ENCODE measurements around the gene BHLHA15.

BHLHA15 gene

DNA sequence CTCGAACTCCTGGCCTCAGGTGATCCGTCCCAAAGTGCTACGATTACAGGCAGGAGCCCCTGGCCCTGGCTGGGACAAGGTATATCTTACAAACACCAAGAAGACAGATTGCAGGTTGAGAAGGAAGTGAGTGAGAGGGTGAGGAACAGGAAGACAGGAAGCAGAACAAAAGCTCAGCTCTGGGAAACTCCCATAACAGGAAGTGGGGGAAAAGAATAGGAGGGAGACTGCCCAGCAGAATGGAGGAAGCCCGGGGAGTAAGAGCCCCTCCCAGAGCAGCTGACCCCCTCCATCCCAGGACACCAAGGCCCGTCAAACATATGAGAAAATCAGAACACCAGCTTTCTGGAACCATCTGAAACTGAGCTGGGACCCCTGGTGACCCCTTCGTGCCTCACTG is 37.9 kb downstream of the BHLHA15 start:
- Histone ChIP-seq H3K4me1 (ENCODE audit: control insufficient read depth, insufficient read depth, low read length) (peaks cover 5% of the 10 kb centered on the region), H3K9me3 (ENCODE audit: control insufficient read depth, low read length) (no peaks in the 10 kb centered on the region), H3K27ac (ENCODE audit: insufficient read depth, low read depth, low read length, poor library complexity, severe bottlenecking) (no peak overlapping the region), H3K36me3 (ENCODE audit: control insufficient read depth, insufficient read depth, low read length) (no peaks in the 10 kb centered on the region), H3K27me3 (ENCODE audit: control insufficient read depth, insufficient read depth, low read length, poor library complexity, severe bottlenecking) (no peaks in the 10 kb centered on the region), H3K4me3 (ENCODE audit: insufficient read depth, low read depth, low read length) (no peak overlapping the region)
- 84 to 89% methylated on average over 6 of the region's 6 CpGs for WGBS, 2 experiments

GRCh38 chr7:98250789-98251188 is 39.5 kb downstream of the BHLHA15 start:
- H3K4me1 ChIP-seq (ENCODE audit: control insufficient read depth, insufficient read depth, low read length): peaks cover 5% of the 10 kb centered on the region
- no peaks in the 10 kb centered on the region for H3K27me3 ChIP-seq (ENCODE audit: control insufficient read depth, insufficient read depth, low read length, poor library complexity, severe bottlenecking)
- WGBS, 2 experiments: 69 to 76% methylated on average over 3 of the region's 3 CpGs
- H3K27ac ChIP-seq (ENCODE audit: insufficient read depth, low read depth, low read length, poor library complexity, severe bottlenecking): no peak overlapping the region
- H3K36me3 ChIP-seq (ENCODE audit: control insufficient read depth, insufficient read depth, low read length): no peaks in the 10 kb centered on the region
- H3K9me3 ChIP-seq (ENCODE audit: control insufficient read depth, low read length): no peaks in the 10 kb centered on the region
- peak overlapping the region; percentile 98 for H3K4me3 ChIP-seq (ENCODE audit: insufficient read depth, low read depth, low read length)

- no peaks in the 10 kb centered on the region for H3K27me3 ChIP-seq (ENCODE audit: control insufficient read depth, insufficient read depth, low read length, poor library complexity, severe bottlenecking)
- H3K4me3 ChIP-seq (ENCODE audit: insufficient read depth, low read depth, low read length): peak overlapping the region; percentile 98
- WGBS, 2 experiments: 19 to 20% methylated on average over 9 of the region's 9 CpGs
- no peaks in the 10 kb centered on the region for H3K9me3 ChIP-seq (ENCODE audit: control insufficient read depth, low read length)
- H3K36me3 ChIP-seq (ENCODE audit: control insufficient read depth, insufficient read depth, low read length): no peaks in the 10 kb centered on the region
- no peak overlapping the region for H3K27ac ChIP-seq (ENCODE audit: insufficient read depth, low read depth, low read length, poor library complexity, severe bottlenecking)
- peaks cover 5% of the 10 kb centered on the region for H3K4me1 ChIP-seq (ENCODE audit: control insufficient read depth, insufficient read depth, low read length)
These were observed 40.0 kb downstream of the BHLHA15 start for GRCh38 chr7:98251231-98251600.

DNA sequence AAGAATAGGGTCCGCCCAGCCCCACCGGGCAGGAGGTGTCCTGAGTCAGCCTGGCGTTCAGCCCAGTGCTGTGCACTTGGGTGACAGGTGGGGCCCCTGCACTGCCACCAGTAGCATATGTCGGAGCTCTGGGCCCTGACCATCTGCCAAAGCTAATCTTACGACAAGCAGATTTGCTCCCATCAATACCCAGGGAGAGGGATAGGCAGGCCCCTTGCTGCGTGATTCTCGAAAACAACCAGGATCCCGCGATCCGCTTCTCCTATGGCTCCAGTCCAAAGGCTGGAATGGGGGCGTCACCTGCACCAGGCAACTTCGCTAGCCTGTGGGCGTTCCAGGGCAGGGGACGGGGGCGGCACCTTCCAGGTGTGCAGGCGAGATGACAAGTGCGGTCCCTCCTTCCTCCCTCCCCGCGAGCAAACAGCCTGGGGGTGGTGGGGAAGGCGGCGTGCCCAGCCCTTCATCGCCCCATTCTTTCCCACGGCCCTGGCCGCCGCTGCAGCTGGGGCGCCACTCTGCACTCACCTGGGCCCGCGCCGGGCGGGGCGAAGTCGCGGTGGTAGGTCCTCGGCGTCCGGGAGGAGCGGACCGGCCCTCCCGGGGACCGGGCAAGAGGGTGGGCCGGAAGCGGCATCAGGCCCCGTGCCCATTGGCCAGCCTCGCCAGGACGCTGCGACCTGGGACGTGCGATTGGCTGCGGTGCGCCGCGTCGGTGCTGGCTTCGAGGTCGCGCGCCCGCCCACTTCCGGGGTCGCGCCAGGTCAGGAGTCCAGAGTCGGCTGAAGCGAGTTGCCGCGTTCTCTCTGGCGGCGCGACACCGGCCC is 40.6 kb downstream of the BHLHA15 start, which contains the start of gene TECPR1:
TSS of gene TECPR1 (minus strand) at position 632 of the 824 bp plus-strand sequence. CDS start 6,086 bp downstream, outside the sequence.
- 1% methylated on average over 69 of the region's 69 CpGs for WGBS, 2 experiments
- no peaks in the 10 kb centered on the region for H3K27me3 ChIP-seq (ENCODE audit: control insufficient read depth, insufficient read depth, low read length, poor library complexity, severe bottlenecking)
- no peaks in the 10 kb centered on the region for H3K36me3 ChIP-seq (ENCODE audit: control insufficient read depth, insufficient read depth, low read length)
- no peak within 1 kb of the TSS for H3K27ac ChIP-seq (ENCODE audit: insufficient read depth, low read depth, low read length, poor library complexity, severe bottlenecking)
- H3K9me3 ChIP-seq (ENCODE audit: control insufficient read depth, low read length): no peaks in the 10 kb centered on the region
- H3K4me1 ChIP-seq (ENCODE audit: control insufficient read depth, insufficient read depth, low read length): peaks cover 5% of the 10 kb centered on the region
- H3K4me3 ChIP-seq (ENCODE audit: insufficient read depth, low read depth, low read length): peak within 1 kb of the TSS; percentile 98

GRCh38 chr7:98252425-98253054 is 41.3 kb downstream of the BHLHA15 start:
- Histone ChIP-seq H3K4me3 (ENCODE audit: insufficient read depth, low read depth, low read length) (peak overlapping the region; percentile 98), H3K27me3 (ENCODE audit: control insufficient read depth, insufficient read depth, low read length, poor library complexity, severe bottlenecking) (no peaks in the 10 kb centered on the region), H3K9me3 (ENCODE audit: control insufficient read depth, low read length) (no peaks in the 10 kb centered on the region), H3K36me3 (ENCODE audit: control insufficient read depth, insufficient read depth, low read length) (no peaks in the 10 kb centered on the region), H3K27ac (ENCODE audit: insufficient read depth, low read depth, low read length, poor library complexity, severe bottlenecking) (no peak overlapping the region), H3K4me1 (ENCODE audit: control insufficient read depth, insufficient read depth, low read length) (peaks cover 5% of the 10 kb centered on the region)
- WGBS, 2 experiments: 22 to 23% methylated on average over 31 to 32 of the region's 32 CpGs

- Histone ChIP-seq H3K27ac (ENCODE audit: insufficient read depth, low read depth, low read length, poor library complexity, severe bottlenecking) (no peak overlapping the region), H3K27me3 (ENCODE audit: control insufficient read depth, insufficient read depth, low read length, poor library complexity, severe bottlenecking) (no peaks in the 10 kb centered on the region), H3K9me3 (ENCODE audit: control insufficient read depth, low read length) (no peaks in the 10 kb centered on the region), H3K4me1 (ENCODE audit: control insufficient read depth, insufficient read depth, low read length) (peaks cover 5% of the 10 kb centered on the region), H3K4me3 (ENCODE audit: insufficient read depth, low read depth, low read length) (no peak overlapping the region), H3K36me3 (ENCODE audit: control insufficient read depth, insufficient read depth, low read length) (no peaks in the 10 kb centered on the region)
- 94 to 96% methylated on average over 4 of the region's 4 CpGs for WGBS, 2 experiments
These were observed 43.3 kb downstream of the BHLHA15 start for GRCh38 chr7:98254516-98254915.

DNA sequence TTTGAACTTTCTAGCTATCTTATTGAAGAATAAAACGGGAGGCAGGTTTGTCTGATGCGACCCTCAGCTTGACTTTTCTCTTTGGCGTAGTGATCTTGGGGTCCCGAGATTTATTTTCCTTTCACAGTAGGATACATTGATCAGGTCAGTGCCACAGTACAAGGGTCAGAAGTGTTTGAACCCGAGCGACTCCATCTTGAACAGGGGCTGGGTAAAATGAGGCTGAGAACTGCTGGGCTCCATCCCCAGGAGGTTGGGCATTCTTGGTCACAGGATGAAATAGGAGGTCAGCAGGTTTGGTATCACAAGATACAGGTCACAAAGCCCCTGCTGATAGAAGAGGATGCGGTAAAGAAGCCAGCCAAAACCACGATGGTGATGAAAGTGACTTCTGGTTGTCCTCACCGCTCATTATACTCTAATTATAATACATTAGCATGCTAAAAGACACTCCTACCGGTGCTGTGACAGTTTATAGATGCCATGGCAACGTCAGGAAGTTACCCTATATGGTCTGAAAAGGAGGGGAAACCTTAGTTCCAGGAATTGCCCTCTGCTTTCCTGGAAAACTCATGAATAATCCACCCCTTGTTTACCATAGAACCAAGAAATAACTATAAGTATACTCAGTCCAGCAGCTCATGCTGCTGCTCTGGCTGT is 43.8 kb downstream of the BHLHA15 start:
- 89 to 91% methylated on average over 11 of the region's 11 CpGs for WGBS, 2 experiments
- Histone ChIP-seq H3K4me1 (ENCODE audit: control insufficient read depth, insufficient read depth, low read length) (peaks cover 5% of the 10 kb centered on the region), H3K4me3 (ENCODE audit: insufficient read depth, low read depth, low read length) (no peak overlapping the region), H3K36me3 (ENCODE audit: control insufficient read depth, insufficient read depth, low read length) (no peaks in the 10 kb centered on the region), H3K9me3 (ENCODE audit: control insufficient read depth, low read length) (no peaks in the 10 kb centered on the region), H3K27me3 (ENCODE audit: control insufficient read depth, insufficient read depth, low read length, poor library complexity, severe bottlenecking) (no peaks in the 10 kb centered on the region), H3K27ac (ENCODE audit: insufficient read depth, low read depth, low read length, poor library complexity, severe bottlenecking) (no peak overlapping the region)

DNA sequence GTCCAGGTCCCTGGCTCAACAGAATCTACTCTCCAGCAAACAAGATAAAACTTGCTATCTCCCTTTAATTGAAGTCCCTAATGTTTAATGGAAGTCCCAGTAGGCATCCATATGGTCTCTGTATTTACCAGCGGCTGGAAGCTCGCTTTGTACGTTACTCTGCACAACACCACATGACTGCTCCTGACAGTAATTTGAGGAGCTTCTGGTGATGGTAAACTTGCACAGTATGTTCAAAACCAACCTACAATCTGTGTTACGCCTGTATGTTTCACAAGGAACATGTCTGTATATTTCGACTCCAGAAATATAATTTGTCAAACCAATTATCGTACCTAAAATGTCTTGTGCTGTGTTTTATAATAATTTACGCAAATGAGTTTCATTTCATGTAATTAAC is 45.2 kb downstream of the BHLHA15 start:
- Histone ChIP-seq H3K27ac (ENCODE audit: insufficient read depth, low read depth, low read length, poor library complexity, severe bottlenecking) (no peak overlapping the region), H3K9me3 (ENCODE audit: control insufficient read depth, low read length) (no peaks in the 10 kb centered on the region), H3K4me1 (ENCODE audit: control insufficient read depth, insufficient read depth, low read length) (peaks cover 5% of the 10 kb centered on the region), H3K27me3 (ENCODE audit: control insufficient read depth, insufficient read depth, low read length, poor library complexity, severe bottlenecking) (no peaks in the 10 kb centered on the region), H3K36me3 (ENCODE audit: control insufficient read depth, insufficient read depth, low read length) (no peaks in the 10 kb centered on the region), H3K4me3 (ENCODE audit: insufficient read depth, low read depth, low read length) (no peak overlapping the region)
- WGBS, 2 experiments: 94% methylated on average over 5 to 7 of the region's 7 CpGs

- H3K27me3 ChIP-seq (ENCODE audit: control insufficient read depth, insufficient read depth, low read length, poor library complexity, severe bottlenecking): no peaks in the 10 kb centered on the region
- no peaks in the 10 kb centered on the region for H3K36me3 ChIP-seq (ENCODE audit: control insufficient read depth, insufficient read depth, low read length)
- H3K27ac ChIP-seq (ENCODE audit: insufficient read depth, low read depth, low read length, poor library complexity, severe bottlenecking): no peak overlapping the region
- H3K9me3 ChIP-seq (ENCODE audit: control insufficient read depth, low read length): no peaks in the 10 kb centered on the region
- H3K4me3 ChIP-seq (ENCODE audit: insufficient read depth, low read depth, low read length): no peak overlapping the region
- 87 to 88% methylated on average over 6 of the region's 6 CpGs for WGBS, 2 experiments
- H3K4me1 ChIP-seq (ENCODE audit: control insufficient read depth, insufficient read depth, low read length): peaks cover 3% of the 10 kb centered on the region
These were observed 46.5 kb downstream of the BHLHA15 start for GRCh38 chr7:98257701-98258100.

Data from ectodermal cell (in vitro differentiated cells).